ENCODE results near the gene SDF4.
"Not testable (repeated sequence)": the region's sequence is repeated elsewhere in the genome, so short reads cannot be mapped to it uniquely, and the experiment has no call there.

The SDF4 gene

DNA sequence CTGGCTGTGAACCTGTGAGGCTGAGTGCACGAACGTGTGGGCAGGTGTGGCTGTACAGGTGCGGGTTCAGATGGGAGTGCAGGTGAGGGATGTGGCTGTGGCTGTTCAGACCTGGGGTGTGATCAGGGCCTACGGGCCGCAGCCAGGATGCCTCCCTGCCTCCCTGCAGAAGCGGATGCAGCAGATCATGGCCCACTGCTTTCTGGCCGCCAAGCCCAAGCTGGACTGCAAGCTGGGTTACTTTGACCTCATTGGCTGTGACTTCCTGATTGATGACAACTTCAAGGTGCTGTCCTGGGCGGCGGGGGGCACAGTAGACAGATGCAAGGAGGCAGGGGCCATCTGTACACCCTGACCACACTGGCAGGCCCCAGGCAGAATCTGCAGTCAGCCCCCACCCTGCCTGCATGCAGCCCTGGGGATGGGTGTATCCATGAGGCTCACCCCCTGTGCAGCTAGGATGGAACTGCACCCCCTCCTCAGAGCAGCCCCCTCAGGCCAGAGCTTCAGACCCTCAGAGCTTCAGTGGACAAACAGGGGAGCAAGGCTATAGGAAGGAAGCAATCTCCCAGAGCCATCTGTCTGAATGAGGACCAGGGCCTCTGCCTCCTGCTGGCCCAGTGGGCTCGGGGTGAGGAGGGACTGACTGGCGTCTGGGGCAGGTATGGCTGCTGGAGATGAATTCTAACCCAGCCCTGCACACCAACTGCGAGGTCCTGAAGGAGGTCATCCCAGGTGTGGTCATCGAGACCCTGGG, 35.2 kb downstream of the SDF4 start:
- DNase-seq = peak; percentile 14

DNA sequence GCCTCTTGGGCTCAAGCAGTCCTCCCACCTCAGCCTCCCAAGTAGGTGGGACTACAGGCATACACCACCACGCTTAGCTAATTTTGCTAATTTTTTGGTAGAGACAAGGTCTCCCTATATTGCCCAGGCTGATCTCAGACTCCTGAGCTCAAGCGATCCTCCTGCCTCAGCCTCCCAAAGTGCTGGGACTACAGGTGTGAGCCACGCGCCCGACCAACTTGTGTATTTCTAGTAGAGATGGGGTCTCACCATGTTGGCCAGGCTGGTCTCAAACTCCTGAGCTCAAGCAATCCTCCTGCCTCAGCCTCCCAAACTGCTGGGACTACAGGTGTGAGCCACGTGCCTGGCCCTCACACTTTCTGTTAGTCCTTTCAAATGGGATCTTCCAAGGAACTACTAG, 36.1 kb downstream of the SDF4 start:
- DNase-seq = not testable (repeated sequence)

DNA sequence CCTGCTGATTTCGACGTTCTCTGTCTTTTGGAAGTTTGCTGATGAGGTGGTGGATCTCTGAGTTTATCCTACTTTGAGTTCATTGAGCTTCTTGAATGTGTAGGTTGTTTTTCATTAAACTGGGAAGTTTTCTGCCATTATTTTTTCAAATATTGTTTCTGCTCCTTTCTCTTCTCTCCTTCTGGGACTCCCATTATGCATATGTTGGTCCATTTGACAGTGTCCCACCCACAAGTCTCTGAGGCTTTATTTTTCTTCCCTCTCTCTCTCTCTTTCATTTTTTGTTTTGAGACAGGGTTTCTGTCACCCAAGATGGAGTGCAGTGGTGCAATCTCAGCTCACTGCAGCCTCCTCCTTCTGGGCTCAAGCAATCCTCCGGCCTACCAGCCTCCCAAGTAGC, 37.1 kb downstream of the SDF4 start:
- DNase-seq = no peak

DNA sequence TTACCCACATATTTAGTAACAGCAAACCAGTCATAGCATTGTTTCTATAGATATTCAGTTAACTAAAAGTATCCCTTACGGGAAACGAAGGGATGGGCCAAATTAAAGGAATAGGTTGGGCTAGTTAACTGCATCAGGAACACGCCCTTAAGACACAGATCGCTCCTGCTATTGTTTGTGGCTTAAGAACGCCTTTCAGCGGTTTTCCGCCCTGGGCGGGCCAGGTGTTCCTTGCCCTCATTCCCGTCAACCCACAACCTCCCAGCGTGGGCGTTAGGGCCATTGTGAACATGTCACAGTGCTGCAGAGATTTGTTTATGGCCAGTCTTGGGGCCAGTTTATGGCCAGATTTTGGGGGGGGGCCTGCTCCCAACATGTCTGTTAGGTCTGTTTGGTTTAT, 40.1 kb downstream of the SDF4 start:
- DNase-seq = no peak

DNA sequence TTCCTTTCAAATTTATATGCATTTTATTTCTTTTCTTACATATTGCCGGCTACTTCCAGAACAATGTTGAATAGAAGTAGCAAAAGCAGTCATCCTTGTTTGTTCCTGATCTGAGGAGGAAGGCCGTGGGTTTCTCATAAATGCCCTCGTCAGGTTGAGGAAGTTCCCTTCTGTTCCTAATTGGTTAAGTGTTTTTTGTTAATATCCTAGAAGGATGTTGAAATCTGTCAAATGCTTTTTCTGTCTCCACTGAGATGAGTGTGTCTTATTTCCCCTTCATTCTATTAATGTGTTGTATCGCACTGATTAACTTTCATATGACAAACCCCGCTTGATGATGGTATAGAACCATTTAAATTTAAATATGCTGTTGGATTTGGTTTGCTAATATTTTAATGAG, 42.7 kb downstream of the SDF4 start:
- DNase-seq = no peak

GRCh38 chr1:1187938-1188337, 43.9 kb downstream of the SDF4 start:
- DNase-seq = no peak

- peak; percentile 27 for DNase-seq
These were observed 46.6 kb downstream of the SDF4 start for GRCh38 chr1:1185101-1185765.

DNA sequence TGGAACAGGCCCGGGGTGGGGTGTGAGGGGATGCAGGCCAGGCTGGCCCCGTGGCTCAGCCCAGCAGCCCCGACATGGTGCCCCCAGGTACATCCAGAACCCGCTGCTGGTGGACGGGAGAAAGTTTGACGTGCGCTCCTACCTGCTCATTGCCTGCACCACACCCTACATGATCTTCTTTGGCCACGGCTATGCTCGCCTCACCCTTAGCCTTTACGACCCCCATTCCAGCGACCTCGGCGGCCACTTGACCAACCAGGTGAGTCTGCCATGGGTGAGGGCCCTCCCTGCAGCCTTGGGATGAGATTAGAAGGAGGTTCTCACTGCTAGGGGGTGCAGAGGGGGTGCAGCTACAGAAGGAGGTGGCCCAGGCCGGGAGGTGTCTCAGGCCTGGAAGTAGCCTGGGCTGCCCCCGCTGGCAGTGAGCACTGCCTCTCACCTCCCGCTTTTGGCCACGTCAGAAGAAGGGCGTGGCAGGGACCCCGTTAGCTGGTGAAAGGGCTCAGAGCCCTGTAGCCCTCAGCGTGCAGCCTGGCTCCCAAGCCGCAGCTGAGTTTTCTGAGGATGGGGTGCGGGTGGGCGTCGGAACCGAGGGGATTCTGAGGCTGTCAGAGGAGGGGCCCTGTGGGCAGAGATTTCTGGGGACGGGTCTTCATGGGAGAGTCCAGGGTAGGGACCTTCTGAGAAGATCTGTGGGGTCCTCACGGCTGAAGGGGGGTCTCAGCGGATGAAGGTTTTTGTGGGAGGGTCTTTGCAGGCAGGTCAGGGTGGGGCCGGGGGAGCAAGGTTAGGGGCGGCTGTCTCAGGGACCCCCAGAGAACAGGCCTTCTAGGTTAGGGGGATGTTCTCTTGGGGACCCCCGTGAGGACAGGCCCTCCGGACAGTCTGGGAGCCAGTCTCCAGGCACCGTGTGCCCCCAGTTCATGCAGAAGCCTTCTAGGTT, 47.7 kb downstream of the SDF4 start:
- DNase-seq = peak; percentile 20

- peak; percentile 32 for DNase-seq
These were observed 48.5 kb downstream of the SDF4 start for GRCh38 chr1:1183221-1183747.

DNA sequence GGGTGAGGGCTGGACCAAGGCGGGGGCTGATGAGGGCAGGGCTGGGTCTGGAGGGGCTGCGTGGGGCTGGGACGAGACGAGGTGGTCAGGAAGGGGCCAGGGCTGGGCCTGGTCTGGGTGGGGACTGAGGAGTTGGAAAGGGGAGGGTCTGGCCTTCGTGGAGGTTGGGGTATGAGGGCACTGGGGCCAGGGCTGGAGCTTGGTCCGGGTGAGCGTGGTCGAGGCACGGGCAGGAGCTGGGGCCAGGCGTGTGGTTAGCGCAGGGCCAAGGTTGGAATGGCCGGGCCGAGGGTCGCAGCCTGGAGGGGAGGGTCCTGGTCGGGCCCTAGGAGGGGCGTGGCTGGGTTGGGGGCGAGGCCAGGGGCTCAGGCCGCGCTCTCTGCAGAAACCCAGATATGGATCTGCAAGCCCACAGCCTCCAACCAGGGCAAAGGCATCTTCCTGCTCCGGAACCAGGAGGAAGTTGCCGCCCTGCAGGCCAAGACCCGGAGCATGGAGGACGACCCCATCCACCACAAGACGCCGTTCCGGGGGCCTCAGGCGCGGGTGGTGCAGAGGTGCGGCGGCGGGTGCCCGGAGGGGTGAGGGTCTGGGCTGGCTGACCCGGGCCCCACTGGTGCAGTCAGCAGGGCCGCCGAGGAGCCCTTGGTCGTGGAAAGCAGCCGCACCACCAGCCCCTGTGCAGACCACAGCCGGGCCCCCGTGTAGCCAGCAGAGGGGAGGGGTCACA, 49.1 kb downstream of the SDF4 start:
- peak; percentile 18 for DNase-seq

GRCh38 chr1:1181938-1182410, 49.8 kb downstream of the SDF4 start:
- DNase-seq = peak; percentile 19

DNA sequence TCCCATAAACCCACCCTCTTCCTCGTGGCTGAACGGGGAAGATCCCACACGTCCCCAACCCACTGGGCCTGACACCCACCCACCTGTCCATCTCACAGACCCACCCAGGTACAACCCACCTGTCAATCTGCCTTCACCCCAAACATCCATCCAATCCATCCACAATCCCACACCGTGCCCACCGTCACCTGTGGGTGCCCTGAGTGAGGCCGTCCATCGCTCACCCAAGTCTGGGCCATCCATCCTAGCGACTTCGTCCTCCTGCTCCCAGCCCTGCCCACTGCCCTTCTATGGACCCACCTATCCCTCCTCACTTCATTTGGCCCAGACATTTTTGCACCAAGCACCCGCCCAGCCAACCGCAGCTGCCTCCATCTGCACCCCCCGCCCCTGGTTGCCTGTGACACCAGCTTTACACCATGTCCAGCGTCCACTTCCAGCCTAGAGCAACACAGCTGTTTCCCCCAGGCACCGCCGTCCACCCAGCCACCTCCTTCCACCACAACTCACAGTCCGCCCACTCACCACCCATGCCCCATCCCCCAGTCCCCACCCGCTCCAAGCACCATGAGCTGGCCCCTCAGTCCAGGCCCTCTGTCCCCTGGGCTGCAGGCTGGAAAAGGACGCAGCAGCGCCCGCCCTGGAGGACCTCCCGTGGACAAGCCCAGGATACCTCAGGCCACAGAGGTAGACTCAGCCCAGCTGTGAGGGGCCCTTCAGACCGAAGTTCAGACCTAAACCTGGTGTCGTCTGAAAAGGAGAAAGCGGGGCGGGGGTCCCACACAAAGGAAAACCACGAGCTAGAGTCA, 50.5 kb downstream of the SDF4 start:
- peak; percentile 22 for DNase-seq

GRCh38 chr1:1179983-1180861, 51.6 kb downstream of the SDF4 start:
- peak; percentile 14 for DNase-seq

DNA sequence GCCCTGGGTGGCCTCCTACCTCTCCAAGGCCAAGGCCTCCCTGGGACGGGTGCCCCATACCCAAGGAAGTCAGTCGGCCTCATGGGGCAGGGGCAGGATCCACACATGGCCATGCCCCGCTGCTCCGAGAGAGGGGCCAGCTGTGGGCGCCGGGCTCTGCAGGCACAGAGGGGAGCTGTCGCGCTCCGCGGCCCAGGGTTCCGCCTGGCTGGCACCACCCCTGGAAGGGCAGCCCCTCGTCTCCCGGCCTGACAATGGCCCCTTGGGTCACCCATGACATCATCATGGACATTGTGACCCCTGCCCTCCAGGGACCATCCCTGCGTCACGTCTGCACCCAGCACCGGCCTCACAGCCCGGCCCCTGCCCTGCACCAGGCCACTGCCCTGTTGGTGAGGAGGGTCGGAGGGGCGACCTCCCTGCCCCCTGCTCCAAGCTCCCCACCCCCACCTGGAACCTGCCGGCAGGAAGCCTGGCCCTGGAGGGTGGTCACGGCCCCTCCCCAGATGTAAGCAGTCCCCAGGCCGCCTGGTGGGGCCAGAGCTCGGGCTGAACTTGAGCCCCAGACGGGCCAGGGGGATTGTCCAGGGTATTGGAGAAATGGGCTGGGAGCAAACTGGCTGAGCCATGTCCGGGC, 52.3 kb downstream of the SDF4 start:
- peak; percentile 14 for DNase-seq

DNA sequence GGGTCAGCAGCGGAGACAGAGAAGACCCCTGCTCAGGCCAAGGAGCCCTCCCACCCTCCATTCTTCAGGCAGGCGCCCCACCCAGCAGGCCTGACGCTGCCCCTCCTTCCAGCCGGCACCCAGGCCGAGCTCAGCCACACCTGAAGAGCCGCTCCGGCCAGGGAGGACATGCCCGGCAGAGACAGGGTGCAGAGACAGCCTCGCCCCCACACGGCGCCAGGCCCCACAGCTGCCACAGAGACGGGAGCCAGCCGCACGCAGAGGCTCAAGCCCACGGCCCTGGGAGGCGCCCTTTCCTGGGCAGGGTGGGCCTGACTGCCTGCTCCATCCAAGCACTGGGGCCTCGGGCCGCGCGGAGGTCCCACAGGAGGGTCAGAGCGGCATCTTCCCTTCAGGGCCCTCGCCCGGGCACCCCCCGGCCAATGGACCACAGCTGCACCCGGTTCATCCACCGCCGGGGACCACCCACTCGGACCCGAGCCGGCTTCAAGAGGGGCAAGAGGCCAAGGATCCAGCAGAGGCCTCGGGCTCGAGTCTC, 52.9 kb downstream of the SDF4 start:
- DNase-seq = peak; percentile 13

DNA sequence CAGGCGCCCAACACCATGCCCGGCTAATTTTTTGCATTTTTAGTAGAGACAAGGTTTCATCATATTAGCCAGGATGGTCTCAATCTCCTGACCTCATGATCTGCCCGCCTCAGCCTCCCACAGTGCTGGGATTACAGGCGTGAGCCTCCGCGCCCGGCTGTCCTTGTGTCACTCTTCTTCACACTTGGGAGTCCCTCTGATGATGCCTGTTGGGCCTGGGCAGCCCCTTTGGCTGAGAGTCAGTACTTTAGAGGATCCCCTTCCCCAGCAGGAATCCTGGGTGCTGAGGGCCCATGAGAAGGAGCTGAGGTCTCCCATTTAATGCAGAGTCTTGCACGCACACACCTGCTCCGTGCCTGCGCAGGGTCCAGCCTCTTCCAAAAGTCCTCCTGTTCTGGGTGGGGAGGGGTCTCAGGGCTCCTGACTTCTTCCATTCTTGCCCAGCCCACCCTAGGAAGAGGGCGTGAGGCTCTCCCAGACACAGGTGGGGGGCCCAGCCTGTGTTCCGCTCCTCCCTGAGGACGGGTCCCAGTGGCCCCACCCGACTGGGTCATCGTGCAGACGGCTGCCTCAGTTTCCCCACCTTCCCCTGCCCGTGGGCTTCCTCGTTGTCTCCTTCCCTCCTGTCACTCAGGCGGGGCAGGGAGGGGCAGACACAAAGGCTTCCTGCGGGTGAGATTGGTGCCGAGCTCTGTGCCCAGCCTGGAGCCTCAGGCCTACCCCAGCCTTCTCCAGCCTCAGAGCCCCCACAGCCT, 54.2 kb downstream of the SDF4 start:
- no peak for DNase-seq

DNA sequence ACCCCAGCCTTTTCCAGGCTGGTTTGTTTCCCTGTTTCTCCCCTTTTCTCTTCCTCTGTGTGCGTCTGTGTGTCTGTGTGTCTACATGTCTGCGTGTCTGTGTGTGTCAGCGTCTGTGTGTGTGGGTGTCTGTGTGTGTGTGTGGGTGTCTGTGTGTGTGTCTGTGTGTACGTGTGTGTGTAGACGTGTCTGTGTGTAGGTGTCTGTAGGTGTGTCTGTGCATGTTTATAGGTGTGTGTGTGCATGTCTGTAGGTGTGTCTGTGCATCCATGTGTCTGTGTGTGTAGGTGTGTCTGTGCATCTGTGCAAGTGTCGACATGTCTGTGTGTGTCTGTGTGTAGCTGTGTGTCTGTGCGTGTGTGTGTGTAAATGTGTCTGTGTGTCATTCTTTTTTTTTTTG, 54.9 kb downstream of the SDF4 start:
- DNase-seq = no peak

- not testable (repeated sequence) for DNase-seq
These were observed 55.6 kb downstream of the SDF4 start for GRCh38 chr1:1176063-1176761.

All from right hindlimb (tissue), 1 donor.